Measurements from ENCODE around the gene MTHFD1L.

The MTHFD1L gene

DNA sequence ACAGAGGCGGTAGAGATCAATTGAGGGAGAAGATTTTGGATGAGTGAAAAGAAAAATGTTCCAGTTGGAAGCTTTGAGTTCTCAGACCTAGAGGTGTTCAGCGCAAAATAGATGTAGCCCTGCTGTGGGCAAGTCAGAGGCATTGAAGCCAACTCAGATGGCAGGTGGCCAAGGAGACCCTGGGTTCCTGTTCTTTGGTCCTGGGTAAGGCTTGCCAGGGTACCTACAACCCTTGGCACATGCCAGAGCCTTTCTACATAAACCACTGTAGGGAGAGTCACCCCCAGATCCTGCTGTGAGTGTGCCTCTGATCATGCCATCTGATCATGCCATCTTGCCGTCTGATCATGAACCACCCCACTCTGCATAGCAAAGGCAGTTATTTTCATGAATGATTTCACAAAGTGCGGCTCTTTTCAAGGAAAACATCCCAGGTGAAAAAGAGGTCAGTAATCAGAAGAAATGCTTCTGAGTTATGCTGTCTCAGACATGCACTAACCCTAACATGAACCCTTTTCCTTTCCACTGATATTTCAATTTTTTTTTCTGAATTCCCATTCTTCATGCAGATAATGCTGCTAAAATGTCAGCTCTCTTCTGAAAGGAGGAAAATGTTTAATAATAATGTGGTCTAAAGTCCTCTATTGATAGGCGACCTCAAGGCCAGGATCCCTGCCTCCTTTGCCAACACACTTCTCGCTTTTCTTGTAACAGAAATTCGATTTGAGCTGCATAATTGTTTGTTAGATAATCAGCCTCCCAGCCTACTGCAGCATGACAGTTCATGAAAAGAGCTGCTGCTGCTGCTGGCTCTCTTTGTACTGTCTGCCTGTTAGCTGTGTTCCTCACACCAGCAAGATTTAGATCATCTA lies 153.6 kb downstream of the MTHFD1L start:
- TF ChIP-seq FOXP2 (optimal IDR thresholded peaks at IDR 0.05; ENCODE audit: borderline replicate concordance, extremely low read depth, extremely low read length, insufficient read depth) (no peak), TAF1 (IDR thresholded peaks at IDR 0.05; ENCODE audit: borderline replicate concordance, insufficient read depth, low read length) (no peak)

- TF ChIP-seq TAF1 (IDR thresholded peaks at IDR 0.05; ENCODE audit: borderline replicate concordance, insufficient read depth, low read length) (no peak), FOXP2 (optimal IDR thresholded peaks at IDR 0.05; ENCODE audit: borderline replicate concordance, extremely low read depth, extremely low read length, insufficient read depth) (peak; percentile 69)
Measured at GRCh38 chr6:151021896-151022295, 156.4 kb downstream of the MTHFD1L start.

- TF ChIP-seq SIN3A (IDR thresholded peaks at IDR 0.05; ENCODE audit: borderline replicate concordance, insufficient read depth, low read length) (no peak), TAF1 (IDR thresholded peaks at IDR 0.05; ENCODE audit: borderline replicate concordance, insufficient read depth, low read length) (no peak), POLR2AphosphoS5 (IDR thresholded peaks at IDR 0.05; ENCODE audit: low read depth, low read length) (no peak), FOXP2 (optimal IDR thresholded peaks at IDR 0.05; ENCODE audit: borderline replicate concordance, extremely low read depth, extremely low read length, insufficient read depth) (no peak)
- TF ChIP-seq, protein P1, sequence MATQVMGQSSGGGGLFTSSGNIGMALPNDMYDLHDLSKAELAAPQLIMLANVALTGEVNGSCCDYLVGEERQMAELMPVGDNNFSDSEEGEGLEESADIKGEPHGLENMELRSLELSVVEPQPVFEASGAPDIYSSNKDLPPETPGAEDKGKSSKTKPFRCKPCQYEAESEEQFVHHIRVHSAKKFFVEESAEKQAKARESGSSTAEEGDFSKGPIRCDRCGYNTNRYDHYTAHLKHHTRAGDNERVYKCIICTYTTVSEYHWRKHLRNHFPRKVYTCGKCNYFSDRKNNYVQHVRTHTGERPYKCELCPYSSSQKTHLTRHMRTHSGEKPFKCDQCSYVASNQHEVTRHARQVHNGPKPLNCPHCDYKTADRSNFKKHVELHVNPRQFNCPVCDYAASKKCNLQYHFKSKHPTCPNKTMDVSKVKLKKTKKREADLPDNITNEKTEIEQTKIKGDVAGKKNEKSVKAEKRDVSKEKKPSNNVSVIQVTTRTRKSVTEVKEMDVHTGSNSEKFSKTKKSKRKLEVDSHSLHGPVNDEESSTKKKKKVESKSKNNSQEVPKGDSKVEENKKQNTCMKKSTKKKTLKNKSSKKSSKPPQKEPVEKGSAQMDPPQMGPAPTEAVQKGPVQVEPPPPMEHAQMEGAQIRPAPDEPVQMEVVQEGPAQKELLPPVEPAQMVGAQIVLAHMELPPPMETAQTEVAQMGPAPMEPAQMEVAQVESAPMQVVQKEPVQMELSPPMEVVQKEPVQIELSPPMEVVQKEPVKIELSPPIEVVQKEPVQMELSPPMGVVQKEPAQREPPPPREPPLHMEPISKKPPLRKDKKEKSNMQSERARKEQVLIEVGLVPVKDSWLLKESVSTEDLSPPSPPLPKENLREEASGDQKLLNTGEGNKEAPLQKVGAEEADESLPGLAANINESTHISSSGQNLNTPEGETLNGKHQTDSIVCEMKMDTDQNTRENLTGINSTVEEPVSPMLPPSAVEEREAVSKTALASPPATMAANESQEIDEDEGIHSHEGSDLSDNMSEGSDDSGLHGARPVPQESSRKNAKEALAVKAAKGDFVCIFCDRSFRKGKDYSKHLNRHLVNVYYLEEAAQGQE (IDR thresholded peaks at IDR 0.05; ENCODE audit: insufficient read depth in 1 of 2, low read depth in 2 of 2, low read length in 2 of 2) = no peak
Measured at GRCh38 chr6:151022492-151022891, 157.0 kb downstream of the MTHFD1L start.

DNA sequence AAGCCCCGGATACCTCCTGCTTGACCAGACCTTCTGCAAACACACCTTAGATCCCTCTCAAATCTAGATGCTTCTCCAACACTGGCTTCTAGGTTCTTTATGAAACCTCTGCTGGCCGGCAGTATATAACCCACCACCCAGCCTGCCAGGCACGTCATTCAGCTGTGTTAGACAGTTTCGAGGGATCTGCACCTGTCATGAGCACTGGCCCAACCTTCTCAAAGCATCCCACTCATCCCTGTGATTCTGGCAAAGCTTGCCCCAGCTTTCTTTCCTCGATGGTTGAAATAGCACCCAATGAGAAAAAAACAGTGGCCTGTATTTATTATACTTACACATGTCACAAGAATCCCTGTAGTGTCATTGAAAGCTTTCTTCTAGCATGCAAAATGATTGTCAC lies 157.8 kb downstream of the MTHFD1L start:
- TF ChIP-seq FOXP2 (optimal IDR thresholded peaks at IDR 0.05; ENCODE audit: borderline replicate concordance, extremely low read depth, extremely low read length, insufficient read depth) (no peak), SIN3A (IDR thresholded peaks at IDR 0.05; ENCODE audit: borderline replicate concordance, insufficient read depth, low read length) (no peak), POLR2AphosphoS5 (IDR thresholded peaks at IDR 0.05; ENCODE audit: low read depth, low read length) (no peak), TAF1 (IDR thresholded peaks at IDR 0.05; ENCODE audit: borderline replicate concordance, insufficient read depth, low read length) (no peak)
- TF ChIP-seq, protein P1 (IDR thresholded peaks at IDR 0.05; ENCODE audit: insufficient read depth in 1 of 2, low read depth in 2 of 2, low read length in 2 of 2) = no peak

DNA sequence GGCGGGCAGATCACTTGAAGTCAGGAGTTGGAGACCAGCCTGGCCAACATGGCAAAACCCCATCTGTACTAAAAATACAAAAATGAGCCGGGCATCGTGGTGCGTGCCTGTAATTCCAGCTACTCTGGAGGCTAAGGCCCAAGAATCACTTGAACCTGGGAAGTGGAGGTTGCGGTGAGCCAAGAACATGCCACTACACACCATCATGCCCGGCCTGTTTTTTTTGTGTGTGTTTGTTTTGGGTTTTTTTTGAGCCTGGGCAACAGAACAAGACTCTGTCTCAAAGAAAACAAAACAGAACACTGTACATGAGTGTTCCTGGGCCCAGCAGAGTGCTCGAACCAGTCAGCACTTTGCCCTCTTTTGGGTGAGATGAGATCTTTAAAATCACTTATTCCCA lies 159.1 kb downstream of the MTHFD1L start:
- TF ChIP-seq FOXP2 (optimal IDR thresholded peaks at IDR 0.05; ENCODE audit: borderline replicate concordance, extremely low read depth, extremely low read length, insufficient read depth) (no peak), SIN3A (IDR thresholded peaks at IDR 0.05; ENCODE audit: borderline replicate concordance, insufficient read depth, low read length) (no peak), POLR2AphosphoS5 (IDR thresholded peaks at IDR 0.05; ENCODE audit: low read depth, low read length) (no peak), TAF1 (IDR thresholded peaks at IDR 0.05; ENCODE audit: borderline replicate concordance, insufficient read depth, low read length) (no peak)
- TF ChIP-seq, protein P1 (IDR thresholded peaks at IDR 0.05; ENCODE audit: insufficient read depth in 1 of 2, low read depth in 2 of 2, low read length in 2 of 2) = no peak

GRCh38 chr6:151025076-151025475 lies 159.6 kb downstream of the MTHFD1L start:
- TF ChIP-seq TAF1 (IDR thresholded peaks at IDR 0.05; ENCODE audit: borderline replicate concordance, insufficient read depth, low read length) (no peak), FOXP2 (optimal IDR thresholded peaks at IDR 0.05; ENCODE audit: borderline replicate concordance, extremely low read depth, extremely low read length, insufficient read depth) (no peak), SIN3A (IDR thresholded peaks at IDR 0.05; ENCODE audit: borderline replicate concordance, insufficient read depth, low read length) (no peak), POLR2AphosphoS5 (IDR thresholded peaks at IDR 0.05; ENCODE audit: low read depth, low read length) (no peak)
- TF ChIP-seq, protein P1 (IDR thresholded peaks at IDR 0.05; ENCODE audit: insufficient read depth in 1 of 2, low read depth in 2 of 2, low read length in 2 of 2) = no peak
